IMR-90 (cell line): ENCODE data around the gene COL5A3.

Source experiments
- BHLHE40 ChIP-seq: fragments of 150-350 bp; IDR thresholded peaks from 2 replicates; pipeline ENCODE4 v1.6.1; 2016; ENCODE audit warnings: mild to moderate bottlenecking, low read depth, low read length
- CTCF ChIP-seq: conservative IDR thresholded peaks from 2 replicates; pipeline ENCODE4 v1.5.1; 2012; ENCODE audit warnings: mild to moderate bottlenecking, low read depth, low read length, improper control_type of control experiment
- MAFK ChIP-seq: IDR thresholded peaks from 2 replicates; pipeline ENCODE4 v1.6.1; 2012; ENCODE audit warnings: low read depth, low read length, improper control_type of control experiment
- POLR2A ChIP-seq: IDR thresholded peaks from 2 replicates; pipeline ENCODE4 v1.6.1; 2012; ENCODE audit warnings: mild to moderate bottlenecking, low read depth, low read length
- RAD21 ChIP-seq: IDR thresholded peaks from 2 replicates; pipeline ENCODE4 v1.6.1; 2012; ENCODE audit warnings: low read length, improper control_type of control experiment
- RCOR1 ChIP-seq: IDR thresholded peaks from 2 replicates; pipeline ENCODE4 v1.6.1; 2012; ENCODE audit warnings: mild to moderate bottlenecking, low read length, improper control_type of control experiment; ENCODE audit not compliant: insufficient replicate concordance
- SMC3 ChIP-seq: fragments of 150-350 bp; IDR thresholded peaks from 2 replicates; pipeline ENCODE4 v1.6.1; 2016; ENCODE audit warnings: low read depth, mild to moderate bottlenecking, antibody characterized with exemption, low read length, moderate library complexity
- USF2 ChIP-seq: fragments of 150-350 bp; IDR thresholded peaks from 2 replicates; pipeline ENCODE4 v1.6.1; 2017; ENCODE audit warnings: mild to moderate bottlenecking, antibody characterized with exemption, low read length, low read depth

- TF ChIP-seq CTCF (no peak), BHLHE40 (no peak), POLR2A (no peak), RCOR1 (no peak), SMC3 (no peak), MAFK (no peak), RAD21 (no peak), USF2 (no peak)
These were observed 8.9 kb upstream of the COL5A3 start for GRCh38 chr19:10019246-10019645.
